HG03108 (cell line): ENCODE measurements around the gene MINDY2.
"Not testable (repeated sequence)": the region's sequence is repeated elsewhere in the genome, so short reads cannot be mapped to it uniquely, and the experiment has no call there.

Experiments
- ATAC-seq: cut with Tn5 transposase; IDR thresholded peaks from one replicate; pipeline ENCODE4 v1.9.1; 2021; ENCODE audit warnings: moderate library complexity; ENCODE audit not compliant: unreplicated experiment

Gene MINDY2

GRCh38 chr15:58823267-58823666 is 52.2 kb downstream of the MINDY2 start:
- ATAC-seq, result not testable (repeated sequence)

- ATAC-seq, result no peak
Observed at GRCh38 chr15:58830556-58830955, 59.5 kb downstream of the MINDY2 start.

- not testable (repeated sequence) for ATAC-seq
Observed at GRCh38 chr15:58833681-58834426, 62.8 kb downstream of the MINDY2 start.

GRCh38 chr15:58839485-58839884 is 68.4 kb downstream of the MINDY2 start:
- no peak for ATAC-seq

GRCh38 chr15:58840048-58840447 is 68.9 kb downstream of the MINDY2 start:
- no peak for ATAC-seq

GRCh38 chr15:58842713-58843396 is 71.8 kb downstream of the MINDY2 start:
- ATAC-seq, result no peak

- not testable (repeated sequence) for ATAC-seq
Observed at GRCh38 chr15:58851205-58851604, 80.1 kb downstream of the MINDY2 start.

- ATAC-seq, result no peak
Observed at GRCh38 chr15:58852347-58852746, 81.2 kb downstream of the MINDY2 start.

- ATAC-seq, result no peak
Observed at GRCh38 chr15:58854593-58854992, 83.5 kb downstream of the MINDY2 start.

- no peak for ATAC-seq
Observed at GRCh38 chr15:58856086-58856485, 85.0 kb downstream of the MINDY2 start.

- ATAC-seq, result not testable (repeated sequence)
Observed at GRCh38 chr15:58856621-58857020, 85.5 kb downstream of the MINDY2 start.

- ATAC-seq, result no peak
Observed at GRCh38 chr15:58862326-58862725, 91.2 kb downstream of the MINDY2 start.

GRCh38 chr15:58864602-58865424 is 93.7 kb downstream of the MINDY2 start:
- ATAC-seq, result no peak

GRCh38 chr15:58865425-58865880 is 94.4 kb downstream of the MINDY2 start:
- ATAC-seq, result no peak

- ATAC-seq, result no peak
Observed at GRCh38 chr15:58867926-58868325, 96.8 kb downstream of the MINDY2 start.

GRCh38 chr15:58870451-58870850 is 99.3 kb downstream of the MINDY2 start:
- no peak for ATAC-seq

GRCh38 chr15:58873267-58873666 is 102.2 kb downstream of the MINDY2 start:
- no peak for ATAC-seq

- no peak for ATAC-seq
Observed at GRCh38 chr15:58875343-58875742, 104.2 kb downstream of the MINDY2 start.

GRCh38 chr15:58876306-58877106 is 105.4 kb downstream of the MINDY2 start:
- ATAC-seq, result no peak

GRCh38 chr15:58877999-58878825 is 107.1 kb downstream of the MINDY2 start:
- no peak for ATAC-seq
